Epidermal melanocyte (primary cell): ENCODE measurements around the gene GRIN1.

Experiments
- DNase-seq: peaks from one replicate; pipeline ENCODE4 v3.0.0; 2011; ENCODE audit warnings: low spot score; ENCODE audit not compliant: insufficient read length

GRIN1 gene

GRCh38 chr9:137192859-137193258 lies 53.9 kb downstream of the GRIN1 start:
- DNase-seq = no peak

GRCh38 chr9:137193771-137194170 lies 54.8 kb downstream of the GRIN1 start:
- no peak for DNase-seq

- no peak for DNase-seq
Observed at GRCh38 chr9:137194388-137194787, 55.4 kb downstream of the GRIN1 start.

- no peak for DNase-seq
Observed at GRCh38 chr9:137194909-137195308, 56.0 kb downstream of the GRIN1 start.

GRCh38 chr9:137195525-137196220 lies 56.7 kb downstream of the GRIN1 start:
- no peak for DNase-seq

- no peak for DNase-seq
Observed at GRCh38 chr9:137198051-137198901, 59.3 kb downstream of the GRIN1 start.

- no peak for DNase-seq
Observed at GRCh38 chr9:137198902-137199283, 59.9 kb downstream of the GRIN1 start.

- no peak for DNase-seq
Observed at GRCh38 chr9:137199411-137200121, 60.6 kb downstream of the GRIN1 start.

- DNase-seq = peak; percentile 100
Observed at GRCh38 chr9:137200311-137201204, 61.6 kb downstream of the GRIN1 start, which contains the start of gene TPRN. TSS of gene TPRN (minus strand) at chr9:137200741. CDS start at chr9:137200711, 30 bp downstream.

- DNase-seq = no peak
Observed at GRCh38 chr9:137201205-137201868, 62.4 kb downstream of the GRIN1 start.

GRCh38 chr9:137202966-137203365 lies 64.0 kb downstream of the GRIN1 start:
- no peak for DNase-seq

GRCh38 chr9:137204731-137205125 lies 65.8 kb downstream of the GRIN1 start:
- DNase-seq = no peak

- DNase-seq = peak; percentile 100
Observed at GRCh38 chr9:137205126-137206069, 66.4 kb downstream of the GRIN1 start, which contains the start of the genes NDOR1 and TMEM203. TSS of gene NDOR1 (plus strand) at chr9:137205700. CDS start at chr9:137205778, 78 bp downstream. TSS of gene TMEM203 (minus strand) at chr9:137205648. CDS start at chr9:137205414, 234 bp downstream.

GRCh38 chr9:137206602-137207001 lies 67.6 kb downstream of the GRIN1 start:
- peak; percentile 13 for DNase-seq

- no peak for DNase-seq
Observed at GRCh38 chr9:137211532-137211931, 72.6 kb downstream of the GRIN1 start.

- DNase-seq = no peak
Observed at GRCh38 chr9:137212520-137212919, 73.6 kb downstream of the GRIN1 start.

GRCh38 chr9:137213160-137214060 lies 74.5 kb downstream of the GRIN1 start:
- DNase-seq = no peak

- no peak for DNase-seq
Observed at GRCh38 chr9:137214620-137215019, 75.7 kb downstream of the GRIN1 start.
